Measurements from ENCODE around the gene HS6ST2.
"Not testable (repeated sequence)": the region's sequence is repeated elsewhere in the genome, so short reads cannot be mapped to it uniquely, and the experiment has no call there.

HS6ST2 gene

DNA sequence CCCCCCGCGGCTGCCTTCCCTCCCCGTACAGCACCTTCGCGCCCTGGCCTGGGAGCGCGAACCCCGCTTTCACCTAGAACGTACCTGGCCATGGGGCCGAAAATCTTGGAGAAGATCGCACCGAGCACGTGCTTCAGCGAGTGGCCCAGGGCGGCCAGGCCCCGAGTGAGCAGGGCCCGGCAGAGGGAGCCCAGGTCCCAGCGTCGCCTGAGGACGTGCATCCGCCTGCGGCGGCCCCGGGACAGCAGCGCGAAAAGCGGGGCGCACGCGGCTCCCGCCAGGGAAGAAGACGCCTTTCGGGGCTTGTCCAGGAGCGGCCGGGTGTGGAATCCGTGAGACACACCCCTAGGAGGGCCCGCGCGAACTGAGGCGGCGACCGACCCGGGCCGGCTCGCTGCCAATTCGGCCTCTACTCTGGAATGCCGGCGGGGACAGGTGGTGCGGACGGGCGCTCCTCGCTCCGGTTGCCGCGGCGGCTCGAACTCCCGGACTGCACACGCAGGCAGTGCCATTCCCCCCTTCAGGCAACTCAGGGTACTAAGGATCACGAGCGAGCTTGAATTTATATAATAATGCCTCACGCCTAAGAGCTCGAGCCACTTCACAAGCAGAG, at the start of gene HS6ST2:
Gene HS6ST2, minus strand, starts transcription at position 539 of the 613 bp plus-strand sequence.
- DNase-seq (ENCODE audit: low spot score), result no peak

DNA sequence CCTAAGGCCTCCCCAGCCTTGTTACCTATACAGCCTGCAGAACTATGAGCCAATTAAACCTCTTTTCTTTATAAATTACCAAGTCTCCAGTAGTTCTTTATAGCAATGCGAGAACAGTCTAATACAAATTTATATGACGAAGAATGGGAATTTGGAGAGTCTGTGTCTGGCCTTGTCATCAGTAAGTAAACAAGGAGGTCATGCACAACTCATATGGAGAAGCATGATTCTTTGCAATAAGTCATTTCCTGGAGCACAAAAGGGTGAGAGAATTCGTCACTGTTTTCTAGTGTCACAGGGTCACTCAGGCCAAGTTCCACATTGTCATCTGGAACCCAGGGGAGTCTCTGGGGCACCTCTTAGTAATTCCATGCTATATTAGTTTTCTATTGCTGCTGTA, 49.0 kb upstream of the HS6ST2 start:
- no peak for DNase-seq (ENCODE audit: low spot score)

DNA sequence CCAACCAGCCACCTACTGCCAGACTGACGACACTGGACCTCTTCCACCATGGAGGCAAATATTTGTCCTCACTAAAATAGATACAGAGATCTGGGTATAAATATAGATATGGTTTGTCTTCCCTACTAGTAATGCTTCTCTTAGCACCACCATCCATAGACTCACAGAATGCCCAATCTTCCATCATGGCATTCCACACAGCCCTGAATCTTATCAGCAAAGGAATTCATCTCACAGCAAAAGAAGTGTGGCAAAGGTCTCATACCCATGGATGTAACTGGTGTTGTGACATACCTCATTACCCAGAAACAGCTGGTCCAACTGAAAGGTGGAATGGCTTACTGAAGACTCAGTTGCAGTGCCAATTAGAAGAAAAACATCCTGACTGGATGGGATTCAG, 47.2 kb upstream of the HS6ST2 start:
- DNase-seq (ENCODE audit: low spot score), result no peak

DNA sequence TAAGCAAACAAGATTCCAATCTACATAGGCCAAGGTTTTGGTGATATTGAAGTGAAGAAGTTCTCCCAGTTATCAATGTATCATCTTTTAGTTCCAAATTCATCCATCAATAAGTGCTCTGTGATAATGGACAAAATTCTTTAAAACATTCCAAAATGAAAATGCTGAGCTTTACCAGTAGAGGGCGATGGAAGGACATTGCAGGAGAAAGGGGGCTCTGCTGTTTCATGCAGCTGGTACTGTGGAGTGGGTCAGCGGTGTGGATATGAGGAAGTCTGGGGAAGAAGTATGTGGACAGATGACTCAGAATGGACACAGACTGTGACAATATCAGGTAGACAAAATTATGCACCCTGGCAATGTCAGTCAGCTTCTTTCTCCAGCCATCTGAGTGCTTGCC, 46.6 kb upstream of the HS6ST2 start:
- no peak for DNase-seq (ENCODE audit: low spot score)

DNA sequence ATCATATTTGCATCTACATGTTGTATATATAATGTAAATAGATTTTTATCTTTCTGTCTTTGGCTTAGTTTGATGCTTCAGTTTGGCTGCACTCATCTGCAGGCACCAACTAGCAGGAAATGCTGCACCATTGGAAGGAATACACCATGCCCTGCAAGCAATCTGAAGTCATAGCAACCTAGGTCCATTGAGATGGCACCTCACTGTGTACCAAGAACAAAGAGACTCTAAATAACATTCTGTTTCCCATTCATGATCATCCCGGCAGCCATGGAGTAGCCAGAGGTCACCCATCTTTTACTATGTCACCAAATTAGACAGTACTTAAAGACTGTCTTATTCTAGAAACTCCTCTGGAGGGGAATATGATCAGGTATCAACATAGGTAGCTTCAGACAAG, 40.8 kb upstream of the HS6ST2 start:
- no peak for DNase-seq (ENCODE audit: low spot score)

DNA sequence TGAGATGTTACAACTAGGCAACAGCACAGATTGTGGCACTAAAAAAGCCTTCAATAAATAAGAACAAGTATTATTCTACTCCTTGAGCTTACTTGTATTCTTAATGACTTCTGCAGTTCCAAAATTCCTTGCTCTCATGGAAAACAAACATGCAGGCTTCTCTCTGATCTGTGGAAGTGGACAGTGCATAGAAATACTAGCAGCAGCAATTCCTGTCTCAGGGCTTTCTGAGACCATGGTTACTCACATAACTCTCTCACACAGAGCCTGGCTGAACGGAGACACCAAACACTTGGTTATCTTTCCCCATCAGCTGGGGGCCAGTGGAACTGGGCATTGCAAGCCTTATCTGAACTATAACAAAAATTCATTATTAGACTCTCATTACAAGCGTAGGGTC, 32.4 kb upstream of the HS6ST2 start:
- no peak for DNase-seq (ENCODE audit: low spot score)

DNA sequence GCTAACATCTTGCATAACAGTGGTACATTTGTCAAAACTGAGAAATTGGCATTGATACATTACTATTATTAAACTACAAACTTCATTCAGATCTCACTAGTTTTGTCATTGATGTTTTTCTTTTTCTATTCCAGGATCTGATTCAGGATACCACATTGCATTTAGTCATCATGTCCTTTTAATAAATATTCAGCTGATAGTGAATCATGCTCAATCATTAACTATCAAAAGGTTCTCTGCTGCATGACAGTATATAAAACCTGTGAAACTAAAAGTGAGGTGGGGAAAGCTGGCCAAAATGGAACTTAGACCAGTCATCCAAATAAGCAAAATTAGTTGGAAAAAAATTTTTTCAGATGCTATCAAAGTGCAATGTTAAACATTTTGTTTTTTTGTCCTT, 28.1 kb upstream of the HS6ST2 start:
- no peak for DNase-seq (ENCODE audit: low spot score)

DNA sequence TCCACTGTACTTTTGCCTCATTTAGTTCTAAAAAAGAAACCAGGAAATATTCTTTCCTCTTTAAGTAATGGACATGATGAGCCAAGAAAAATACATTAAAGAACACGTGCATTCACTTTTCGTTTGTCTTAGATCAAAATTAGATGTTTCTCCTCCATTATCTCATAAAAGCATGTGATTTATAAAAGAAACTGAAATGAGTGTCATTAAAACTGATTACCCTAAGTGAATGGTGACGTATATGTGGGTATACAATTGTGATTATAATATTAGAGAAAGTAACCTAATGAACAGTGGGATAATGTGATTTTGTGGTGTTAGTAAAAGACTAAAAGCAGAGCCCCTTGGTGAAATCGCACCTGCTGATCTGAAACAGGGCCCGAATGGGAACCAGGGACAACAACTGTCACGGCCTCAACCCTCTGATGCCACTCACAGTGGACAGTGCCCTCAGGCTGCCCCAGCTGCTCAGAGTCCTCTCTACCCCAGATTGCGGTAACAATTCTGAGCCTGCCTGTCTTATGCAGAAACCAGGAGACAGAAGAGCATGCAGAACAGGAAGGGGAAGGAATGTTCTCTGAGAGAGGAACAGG, 25.7 kb upstream of the HS6ST2 start:
- DNase-seq (ENCODE audit: low spot score), result no peak

DNA sequence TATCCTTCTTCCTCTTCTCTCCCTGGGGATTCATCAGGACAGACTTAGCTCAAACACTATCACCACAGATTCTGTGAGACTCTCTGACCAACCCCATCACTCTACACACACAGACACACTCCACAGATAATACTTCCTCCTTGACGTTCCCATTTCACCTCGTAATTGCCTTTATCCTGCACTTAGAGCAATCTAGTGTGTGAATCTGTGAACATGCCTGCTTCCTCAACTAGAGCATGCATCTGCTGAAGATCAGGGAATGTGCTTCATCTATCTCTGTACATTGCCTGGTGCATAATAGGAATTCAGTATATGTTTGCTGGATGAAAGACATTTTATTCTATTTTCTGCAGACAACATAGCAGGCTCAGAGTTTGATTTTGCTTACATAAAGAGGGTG, 25.1 kb upstream of the HS6ST2 start:
- no peak for DNase-seq (ENCODE audit: low spot score)

DNA sequence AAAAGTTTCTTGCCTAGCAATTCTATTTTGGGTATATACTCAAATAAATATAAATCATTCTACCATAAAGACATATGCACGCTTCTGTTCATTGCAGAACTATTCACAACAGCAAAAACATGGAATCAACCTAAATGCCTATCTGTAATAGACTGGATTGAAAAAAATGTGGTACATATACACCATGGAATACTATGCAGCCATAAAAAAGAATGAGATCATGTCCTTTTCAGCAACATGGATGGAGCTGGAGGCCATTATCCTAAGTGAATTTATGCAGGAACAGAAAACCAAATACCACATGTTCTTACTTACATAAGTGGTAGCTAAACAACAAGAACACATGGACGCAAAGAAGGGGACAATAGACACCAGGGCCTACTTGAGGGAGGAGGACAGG, 21.6 kb upstream of the HS6ST2 start:
- not testable (repeated sequence) for DNase-seq (ENCODE audit: low spot score)

DNA sequence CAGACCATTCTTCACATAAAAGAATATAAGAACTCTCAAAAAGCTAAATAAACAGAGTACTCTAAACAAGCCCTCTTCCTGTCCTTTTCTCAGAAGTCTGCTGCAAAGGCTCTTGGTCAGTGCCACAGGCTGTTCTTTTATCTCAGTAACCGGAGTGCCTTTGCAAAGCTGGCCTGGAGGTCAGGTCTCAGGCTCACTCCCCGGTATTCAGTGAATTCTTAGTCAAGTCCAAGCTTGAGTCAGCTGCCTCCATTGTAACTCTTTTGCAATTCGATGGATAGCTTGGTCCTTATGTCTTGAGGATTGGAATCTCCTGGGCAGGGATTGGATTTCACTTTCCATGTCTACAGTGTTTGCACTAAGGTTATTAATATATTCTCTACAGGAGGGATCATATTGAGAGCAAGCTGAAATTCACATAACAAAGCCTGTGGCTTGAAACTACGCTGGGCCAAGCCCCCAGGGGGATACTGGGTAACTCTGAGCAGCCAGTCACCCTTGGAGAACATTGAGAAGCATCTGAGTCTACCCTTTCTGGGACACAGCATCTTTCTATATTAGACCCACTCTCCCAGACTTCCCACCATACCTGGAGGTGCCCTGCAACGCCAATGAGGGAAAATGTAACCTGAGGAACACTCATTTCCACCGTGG, 10.0 kb upstream of the HS6ST2 start:
- DNase-seq (ENCODE audit: low spot score), result no peak

DNA sequence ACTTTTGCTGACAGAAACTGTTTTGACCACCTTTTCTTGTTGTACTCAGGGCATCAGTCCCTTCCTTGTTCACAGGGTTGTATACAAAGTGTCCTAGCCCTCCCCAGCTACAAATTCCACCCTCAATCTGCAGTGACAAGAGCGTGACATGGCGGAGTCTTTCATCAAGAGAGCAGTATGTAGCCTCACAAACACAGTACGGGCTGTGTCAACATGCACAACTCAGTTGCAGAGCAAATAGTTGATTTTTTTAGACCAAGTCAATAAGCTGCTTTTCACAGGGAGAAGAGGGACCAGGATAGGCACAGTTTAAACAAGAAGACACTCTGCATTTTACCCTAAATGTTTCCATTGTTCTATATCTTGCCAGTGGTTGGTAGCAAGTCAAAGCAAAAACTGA, 8.6 kb upstream of the HS6ST2 start:
- DNase-seq (ENCODE audit: low spot score), result no peak

DNA sequence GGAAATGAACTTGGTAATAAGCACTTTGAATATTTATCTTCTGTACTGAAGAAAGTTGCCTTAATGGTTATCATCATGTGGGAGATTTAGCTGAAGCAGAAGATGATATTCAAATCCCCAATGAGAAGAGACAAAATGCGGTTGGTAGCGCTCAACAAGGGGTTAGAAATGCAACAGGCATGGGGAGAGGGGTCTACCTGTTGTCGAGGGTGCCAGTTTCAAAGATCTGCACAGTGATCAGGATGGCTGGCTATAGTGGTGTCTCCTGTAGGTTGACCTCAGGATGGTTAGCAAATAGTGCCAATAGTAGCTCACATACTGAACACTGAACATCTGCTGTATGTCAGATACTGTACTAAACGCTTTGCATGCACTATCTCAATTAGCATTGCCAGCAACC, 7.0 kb upstream of the HS6ST2 start:
- no peak for DNase-seq (ENCODE audit: low spot score)

DNA sequence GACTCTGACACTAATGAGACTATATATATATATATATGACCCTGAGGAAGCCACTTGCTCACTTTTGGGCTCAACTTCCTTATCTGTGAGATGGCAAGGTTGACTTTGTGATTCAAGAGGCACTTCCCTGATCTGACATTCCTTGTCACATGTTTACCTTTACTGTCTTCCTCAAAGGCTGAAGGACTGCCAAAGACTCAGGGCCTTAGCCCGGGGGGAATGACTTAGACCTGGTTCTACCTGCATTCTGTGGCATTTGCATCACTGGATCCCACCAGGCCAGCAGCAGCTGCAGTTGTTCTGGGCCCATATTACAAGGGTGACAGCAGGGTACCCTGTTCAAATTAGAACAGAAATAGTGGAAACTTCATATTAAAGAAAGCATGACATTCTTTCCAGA, 3.1 kb upstream of the HS6ST2 start:
- DNase-seq (ENCODE audit: low spot score), result no peak

DNA sequence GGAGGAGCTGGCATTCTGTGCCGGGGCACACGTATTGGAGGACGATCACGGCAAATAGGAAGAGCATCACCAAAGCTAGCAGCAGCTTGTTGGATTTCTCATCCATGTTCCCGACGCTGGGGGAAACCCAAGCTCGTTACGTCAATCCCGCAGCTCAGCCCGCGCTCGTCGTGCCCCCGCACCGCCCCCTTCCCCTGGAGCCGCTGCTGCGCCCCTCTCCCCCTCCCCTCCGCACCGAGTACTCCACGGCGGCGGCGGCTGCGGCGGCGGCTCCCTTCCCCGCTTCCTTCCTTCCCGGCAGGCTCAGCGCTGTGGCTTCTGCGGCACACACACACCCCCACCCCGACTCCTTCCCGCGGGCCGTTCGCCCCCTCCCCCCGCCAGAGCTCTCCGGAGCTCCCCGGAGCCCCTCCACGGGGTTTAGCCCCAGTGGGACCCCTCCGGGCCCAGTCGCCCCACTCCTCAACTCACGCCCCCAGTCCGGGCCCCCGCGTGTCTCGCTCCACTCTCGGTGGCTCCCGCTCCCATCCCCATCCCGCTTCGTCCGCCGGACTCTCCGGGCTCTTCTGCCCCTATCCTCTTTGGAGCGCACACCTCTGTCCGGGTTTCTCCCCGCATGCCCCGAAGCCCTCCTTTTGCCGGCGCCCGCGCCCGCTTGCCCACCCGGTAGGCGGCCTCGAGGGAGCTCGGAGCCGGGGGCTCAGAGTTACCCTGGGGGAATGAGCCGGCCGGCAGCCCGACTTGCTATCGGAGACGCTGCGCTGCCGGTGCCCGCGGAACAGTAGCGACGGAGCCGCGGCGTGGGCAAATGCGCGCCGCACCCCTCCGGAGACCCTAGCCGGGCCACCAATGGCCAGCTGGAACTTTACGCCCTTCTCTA, 978 bp downstream of the HS6ST2 start:
- no peak for DNase-seq (ENCODE audit: low spot score)

DNA sequence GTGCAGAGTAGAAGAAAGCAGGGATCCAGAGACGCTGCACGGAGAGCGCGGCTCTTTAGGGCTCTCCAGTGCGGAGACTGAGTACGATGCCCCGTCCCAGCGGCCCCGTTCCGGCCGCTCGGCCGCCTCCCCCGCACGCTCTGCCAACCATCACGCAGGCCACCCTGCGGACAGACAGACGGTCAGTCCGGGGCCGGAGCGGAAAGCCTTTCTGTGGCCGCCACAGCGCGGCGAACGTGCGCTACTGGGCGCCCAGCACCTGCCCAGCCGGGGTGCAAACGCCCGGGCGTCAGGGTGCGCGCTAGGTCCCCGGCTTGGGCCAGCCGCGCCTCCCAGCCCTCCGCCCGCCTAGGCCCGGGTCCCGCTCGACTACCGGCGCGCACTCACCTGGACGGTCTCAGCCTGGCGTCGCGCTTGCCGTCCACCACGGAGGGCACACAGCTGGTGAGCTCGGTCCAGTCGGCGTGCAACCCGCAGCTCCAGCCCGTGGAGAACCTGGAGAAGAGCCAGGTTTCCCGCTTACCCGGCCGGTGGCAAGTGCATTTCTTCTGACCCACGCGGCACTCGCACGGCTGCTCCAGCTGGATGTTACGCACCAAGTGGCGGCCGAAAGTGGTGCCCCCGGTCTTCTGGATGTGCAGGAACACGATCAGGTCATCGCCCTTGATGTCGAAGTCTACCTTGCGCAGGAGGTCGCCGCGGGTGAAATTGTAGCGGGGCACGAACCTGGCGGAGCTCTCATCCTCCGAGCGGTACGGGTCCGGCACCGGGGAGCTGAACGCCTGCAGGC, 1.8 kb downstream of the HS6ST2 start:
- no peak for DNase-seq (ENCODE audit: low spot score)

DNA sequence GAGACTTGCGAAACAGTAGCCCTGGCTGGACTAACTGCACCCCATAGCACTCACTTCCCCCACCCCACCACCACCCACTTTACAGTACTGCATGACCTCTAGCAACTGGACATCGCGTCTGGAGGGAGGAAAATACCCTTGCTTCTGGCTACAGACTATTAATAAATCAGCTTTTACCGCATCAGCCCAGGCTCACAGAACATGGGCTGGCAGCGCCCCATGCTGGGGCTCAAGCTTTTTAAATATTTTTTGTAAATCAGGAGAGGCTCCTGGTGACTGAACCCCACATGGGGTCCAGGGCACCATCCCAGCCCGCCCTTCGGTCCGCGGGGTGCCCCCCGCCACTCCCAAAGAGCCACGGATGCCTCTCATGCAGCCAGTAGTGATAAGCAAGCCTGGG, 2.7 kb downstream of the HS6ST2 start:
- DNase-seq (ENCODE audit: low spot score), result no peak

DNA sequence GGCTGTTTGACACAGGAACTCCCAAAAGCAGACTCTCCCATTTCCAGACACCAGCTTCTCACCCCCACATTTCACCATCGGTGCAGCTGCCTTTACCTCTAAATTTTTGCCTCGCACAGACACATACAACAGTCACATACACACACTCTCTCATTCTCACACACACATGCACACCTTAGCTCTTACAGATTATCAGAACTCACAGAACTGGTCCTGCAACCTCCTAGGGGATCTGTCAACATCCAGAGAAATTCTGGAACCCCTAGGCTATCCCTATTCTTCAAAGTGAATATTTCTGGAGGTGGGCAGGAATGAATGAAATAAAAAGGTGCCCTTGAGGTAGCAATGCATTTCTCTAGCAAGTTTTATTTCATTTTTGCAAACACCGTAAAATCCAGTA, 4.1 kb downstream of the HS6ST2 start:
- DNase-seq (ENCODE audit: low spot score), result no peak

DNA sequence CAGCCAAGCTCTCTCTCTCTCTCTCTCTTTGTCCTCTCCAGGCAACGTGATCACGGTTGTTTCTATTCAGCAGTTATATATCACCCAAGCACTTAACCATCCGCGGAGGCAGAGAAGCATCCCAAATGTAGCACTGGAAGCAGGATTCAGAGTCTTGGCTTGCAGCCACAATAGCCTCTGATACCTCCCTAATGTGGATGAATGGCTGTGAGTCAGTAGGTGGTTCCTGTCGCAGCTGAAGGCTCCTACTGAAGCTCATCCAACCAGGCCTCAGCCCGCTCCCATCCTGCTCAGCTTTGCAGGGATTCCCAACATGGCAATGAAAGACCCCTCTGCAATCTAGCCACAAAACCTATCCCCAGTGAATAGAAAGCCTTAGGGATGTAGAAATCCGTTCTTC, 5.1 kb downstream of the HS6ST2 start:
- DNase-seq (ENCODE audit: low spot score), result no peak

DNA sequence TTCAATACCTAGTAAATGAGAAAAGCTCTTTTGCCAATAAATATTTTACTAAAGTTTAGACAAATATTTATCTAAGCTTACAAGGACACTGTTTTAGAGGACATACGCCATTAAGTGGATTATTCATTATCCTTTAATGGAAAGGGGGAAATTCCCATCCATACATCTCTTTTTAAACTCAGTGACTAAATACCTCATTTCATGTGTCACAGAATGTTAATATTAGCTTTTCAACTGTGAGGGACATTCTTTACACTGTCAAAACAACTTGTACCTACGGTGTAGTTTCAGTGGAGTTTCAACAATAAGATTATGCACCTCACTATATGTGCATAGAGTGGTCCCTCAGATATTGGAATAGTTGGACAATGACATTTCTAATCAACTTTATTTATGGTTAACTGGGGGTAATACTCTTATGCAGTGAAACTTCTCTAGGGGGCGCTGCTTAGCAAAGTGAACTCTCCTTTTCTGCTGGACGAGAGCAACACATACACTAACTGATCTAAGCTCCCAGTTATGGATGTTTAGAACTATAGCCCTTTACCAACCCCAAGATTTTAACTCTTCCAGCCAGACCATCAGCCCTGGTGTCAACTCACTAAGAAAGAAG, 9.7 kb downstream of the HS6ST2 start:
- DNase-seq (ENCODE audit: low spot score), result peak; percentile 1

DNA sequence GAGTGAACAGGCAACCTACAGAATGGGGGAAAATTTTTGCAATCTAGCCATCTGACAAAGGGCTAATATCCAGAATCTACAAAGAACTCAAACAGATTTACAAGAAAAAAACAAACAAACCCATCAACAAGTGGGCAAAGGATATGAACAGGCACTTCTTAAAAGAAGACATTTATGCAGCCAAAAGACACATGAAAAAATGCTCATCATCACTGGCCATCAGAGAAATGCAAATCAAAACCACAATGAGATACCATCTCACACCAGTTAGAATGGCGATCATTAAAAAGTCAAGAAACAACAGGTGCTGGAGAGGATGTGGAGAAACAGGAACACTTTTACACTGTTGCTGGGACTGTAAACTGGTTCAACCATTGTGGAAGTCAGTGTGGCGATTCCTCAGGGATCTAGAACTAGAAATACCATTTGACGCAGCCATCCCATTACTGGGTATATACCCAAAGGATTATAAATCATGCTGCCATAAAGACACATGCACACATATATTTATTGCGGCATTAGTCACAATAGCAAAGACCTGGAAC, 13.3 kb downstream of the HS6ST2 start:
- not testable (repeated sequence) for DNase-seq (ENCODE audit: low spot score)
